Measurements from ENCODE around the gene FLRT1.
A peak's percentile ranks its signal among the peaks of the same experiment; 100 is the strongest.

DNA sequence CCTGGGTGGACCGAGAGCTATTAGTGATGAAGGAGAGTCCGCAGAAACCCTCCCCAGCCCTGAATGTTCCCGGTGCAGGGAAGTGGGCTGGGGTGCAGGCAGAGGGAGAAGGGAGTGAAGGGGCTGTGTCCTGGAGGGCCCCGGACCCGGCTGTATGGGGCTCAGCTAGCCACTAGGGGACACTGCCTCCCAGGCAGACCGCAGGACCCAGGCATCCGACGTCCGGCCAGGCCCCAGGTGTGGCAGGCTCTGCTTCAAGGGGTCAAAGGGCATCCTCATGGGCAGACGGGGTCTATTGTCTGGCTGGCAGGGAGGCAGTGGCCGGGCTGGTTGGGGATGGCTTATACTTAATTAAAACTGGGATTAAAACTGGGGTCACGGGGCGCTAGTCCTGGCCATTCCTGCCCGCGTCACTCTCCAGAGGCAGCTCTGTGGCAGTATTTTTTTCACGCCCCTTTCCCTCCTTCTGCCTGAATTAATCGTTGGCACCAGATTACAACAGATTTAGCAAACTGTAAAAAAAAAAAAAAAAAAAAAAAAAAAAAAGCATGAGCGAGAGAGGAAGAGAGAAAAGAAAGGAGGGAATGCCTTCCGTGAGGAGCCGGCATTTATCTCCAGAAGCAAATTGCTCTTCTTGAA is 5.1 kb downstream of the FLRT1 start:
- TF ChIP-seq, protein P1, sequence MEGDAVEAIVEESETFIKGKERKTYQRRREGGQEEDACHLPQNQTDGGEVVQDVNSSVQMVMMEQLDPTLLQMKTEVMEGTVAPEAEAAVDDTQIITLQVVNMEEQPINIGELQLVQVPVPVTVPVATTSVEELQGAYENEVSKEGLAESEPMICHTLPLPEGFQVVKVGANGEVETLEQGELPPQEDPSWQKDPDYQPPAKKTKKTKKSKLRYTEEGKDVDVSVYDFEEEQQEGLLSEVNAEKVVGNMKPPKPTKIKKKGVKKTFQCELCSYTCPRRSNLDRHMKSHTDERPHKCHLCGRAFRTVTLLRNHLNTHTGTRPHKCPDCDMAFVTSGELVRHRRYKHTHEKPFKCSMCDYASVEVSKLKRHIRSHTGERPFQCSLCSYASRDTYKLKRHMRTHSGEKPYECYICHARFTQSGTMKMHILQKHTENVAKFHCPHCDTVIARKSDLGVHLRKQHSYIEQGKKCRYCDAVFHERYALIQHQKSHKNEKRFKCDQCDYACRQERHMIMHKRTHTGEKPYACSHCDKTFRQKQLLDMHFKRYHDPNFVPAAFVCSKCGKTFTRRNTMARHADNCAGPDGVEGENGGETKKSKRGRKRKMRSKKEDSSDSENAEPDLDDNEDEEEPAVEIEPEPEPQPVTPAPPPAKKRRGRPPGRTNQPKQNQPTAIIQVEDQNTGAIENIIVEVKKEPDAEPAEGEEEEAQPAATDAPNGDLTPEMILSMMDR (IDR thresholded peaks at IDR 0.05) = peak in 4 of 6 experiments; percentile 25 to 63 (median 43)
- no peak for TF ChIP-seq POLR2A (IDR thresholded peaks at IDR 0.05)

Data from thyroid gland (tissue), 4 donors.